ENCODE data around the gene RAX2. TPM values are rescaled to one million over a fixed set of nuclear protein-coding genes. Genes with fewer than 3 reads are reported as not detected.

The RAX2 gene
- total and polyA plus RNA-seq, 2 donors from 2014 or later = not detected

- no peak for FAIRE-seq
- Histone ChIP-seq H3K4me1 (ENCODE audit: control insufficient read depth in 2 of 3, insufficient read depth in 2 of 3, low read depth in 1 of 3, low read length in 3 of 3) (peaks cover 0 to 14% (median 0%) of the 10 kb centered on the region in 3 donors), H3K36me3 (ENCODE audit: control insufficient read depth in 2 of 3, insufficient read depth in 3 of 3, low read length in 3 of 3) (no peaks in the 10 kb centered on the region), H3K27me3 (ENCODE audit: control insufficient read depth, insufficient read depth, low read length) (no peaks in the 10 kb centered on the region), H3K9ac (ENCODE audit: low read length in 3 of 3) (no peak overlapping the region), H3K27ac (ENCODE audit: low read depth in 2 of 2, low read length in 2 of 2) (no peak overlapping the region), H3K9me3 (ENCODE audit: control insufficient read depth in 2 of 3, insufficient read depth in 1 of 3, low read length in 3 of 3) (no peaks in the 10 kb centered on the region), H3K4me3 (ENCODE audit: low read length in 3 of 3) (no peak overlapping the region)
- intact Hi-C loops (cut with DNase I) = no loop called here
- no peak for TF ChIP-seq CTCF (IDR thresholded peaks at IDR 0.05; ENCODE audit: borderline replicate concordance, extremely low read depth, insufficient read depth)
- DNase-seq = no peak
Observed at GRCh38 chr19:3810708-3811355, 38.8 kb upstream of the RAX2 start.

GRCh38 chr19:3809881-3810707 lies 38.1 kb upstream of the RAX2 start:
- Histone ChIP-seq H3K27me3 (ENCODE audit: control insufficient read depth, insufficient read depth, low read length) (no peaks in the 10 kb centered on the region), H3K9me3 (ENCODE audit: control insufficient read depth in 2 of 3, insufficient read depth in 1 of 3, low read length in 3 of 3) (no peaks in the 10 kb centered on the region), H3K4me1 (ENCODE audit: control insufficient read depth in 2 of 3, insufficient read depth in 2 of 3, low read depth in 1 of 3, low read length in 3 of 3) (peaks cover 0 to 14% (median 0%) of the 10 kb centered on the region in 3 donors), H3K9ac (ENCODE audit: low read length in 3 of 3) (no peak overlapping the region), H3K27ac (ENCODE audit: low read depth in 2 of 2, low read length in 2 of 2) (no peak overlapping the region), H3K4me3 (ENCODE audit: low read length in 3 of 3) (no peak overlapping the region), H3K36me3 (ENCODE audit: control insufficient read depth in 2 of 3, insufficient read depth in 3 of 3, low read length in 3 of 3) (no peaks in the 10 kb centered on the region)
- no peak for FAIRE-seq
- DNase-seq = no peak
- intact Hi-C loops (cut with DNase I) = no loop called here
- no peak for TF ChIP-seq CTCF (IDR thresholded peaks at IDR 0.05; ENCODE audit: borderline replicate concordance, extremely low read depth, insufficient read depth)

GRCh38 chr19:3808420-3809143 lies 36.6 kb upstream of the RAX2 start:
- H3K27me3 ChIP-seq (ENCODE audit: control insufficient read depth, insufficient read depth, low read length) = no peaks in the 10 kb centered on the region
- TF ChIP-seq CTCF (IDR thresholded peaks at IDR 0.05; ENCODE audit: borderline replicate concordance, extremely low read depth, insufficient read depth) = no peak
- H3K9ac ChIP-seq (ENCODE audit: low read length in 3 of 3) = no peak overlapping the region
- no peak for FAIRE-seq
- no peak overlapping the region for H3K4me3 ChIP-seq (ENCODE audit: low read length in 3 of 3)
- H3K36me3 ChIP-seq (ENCODE audit: control insufficient read depth in 2 of 3, insufficient read depth in 3 of 3, low read length in 3 of 3) = no peaks in the 10 kb centered on the region
- DNase-seq = no peak
- intact Hi-C loops (cut with DNase I) = no loop called here
- H3K4me1 ChIP-seq (ENCODE audit: control insufficient read depth in 2 of 3, insufficient read depth in 2 of 3, low read depth in 1 of 3, low read length in 3 of 3) = peaks cover 0 to 13% (median 0%) of the 10 kb centered on the region in 3 donors
- H3K9me3 ChIP-seq (ENCODE audit: control insufficient read depth in 2 of 3, insufficient read depth in 1 of 3, low read length in 3 of 3) = no peaks in the 10 kb centered on the region
- H3K27ac ChIP-seq (ENCODE audit: low read depth in 2 of 2, low read length in 2 of 2) = no peak overlapping the region
